HEK293 (cell line): ENCODE data around the gene IL2RA.

ENCODE experiments used
- BCL11A ChIP-seq: fragments of 450-650 bp; formaldehyde crosslinking; IDR thresholded peaks from 2 replicates; pipeline ENCODE4 v1.5.1; 2016; ENCODE audit warnings: low read depth, missing biosample characterization, missing genetic modification characterization
- GLIS1 ChIP-seq: fragments of 450-650 bp; formaldehyde crosslinking; IDR thresholded peaks from 2 replicates; pipeline ENCODE4 v1.5.1; 2016; ENCODE audit warnings: missing biosample characterization, missing genetic modification characterization
- HOXA7 ChIP-seq: sonication (generic); formaldehyde crosslinking; IDR thresholded peaks from 2 replicates; pipeline ENCODE4 v1.8.1; 2022; ENCODE audit warnings: missing genetic modification reagents, borderline replicate concordance
- KLF16 ChIP-seq: fragments of 450-650 bp; formaldehyde crosslinking; IDR thresholded peaks from 2 replicates; pipeline ENCODE4 v1.5.1; 2017; ENCODE audit warnings: missing biosample characterization, missing genetic modification characterization
- KLF9 ChIP-seq: fragments of 450-650 bp; formaldehyde crosslinking; IDR thresholded peaks from 2 replicates; pipeline ENCODE4 v1.5.1; 2016; ENCODE audit warnings: missing biosample characterization, missing genetic modification characterization, low read depth
- MEIS1 ChIP-seq: sonication (generic); formaldehyde crosslinking; IDR thresholded peaks from 2 replicates; pipeline ENCODE4 v1.8.1; 2022; ENCODE audit warnings: missing genetic modification reagents, mild to moderate bottlenecking, borderline replicate concordance
- PATZ1 ChIP-seq: fragments of 450-650 bp; formaldehyde crosslinking; IDR thresholded peaks from 2 replicates; pipeline ENCODE4 v1.5.1; 2016; ENCODE audit warnings: missing biosample characterization, missing genetic modification characterization
- TCF7L2 ChIP-seq: IDR thresholded peaks from 2 replicates; pipeline ENCODE4 v1.6.1; 2011; ENCODE audit warnings: low read depth, mild to moderate bottlenecking, inconsistent platforms, low read length, moderate library complexity, borderline replicate concordance
- TRIM28 ChIP-seq: IDR thresholded peaks from 2 replicates; pipeline ENCODE4 v1.6.1; 2011; ENCODE audit warnings: low read length, control low read depth, borderline replicate concordance
- ZBTB20 ChIP-seq: fragments of 450-650 bp; formaldehyde crosslinking; IDR thresholded peaks from 2 replicates; pipeline ENCODE4 v1.5.1; 2016; ENCODE audit warnings: missing biosample characterization, missing genetic modification characterization
- ZNF114 ChIP-seq: fragments of 450-650 bp; formaldehyde crosslinking; IDR thresholded peaks from 2 replicates; pipeline ENCODE4 v1.5.0; 2017; ENCODE audit warnings: missing biosample characterization, missing genetic modification characterization
- ZNF211 ChIP-seq: fragments of 450-650 bp; formaldehyde crosslinking; IDR thresholded peaks from 2 replicates; pipeline ENCODE4 v1.5.1; 2016; ENCODE audit warnings: low read depth, missing biosample characterization, missing genetic modification characterization
- ZNF24 ChIP-seq: fragments of 450-650 bp; formaldehyde crosslinking; IDR thresholded peaks from 2 replicates; pipeline ENCODE4 v1.5.1; 2016; ENCODE audit warnings: missing biosample characterization, missing genetic modification characterization
- ZNF391 ChIP-seq: fragments of 450-650 bp; formaldehyde crosslinking; IDR thresholded peaks from 2 replicates; pipeline ENCODE4 v1.5.1; 2016; ENCODE audit warnings: low read depth, missing biosample characterization, missing genetic modification characterization, borderline replicate concordance
- ZNF416 ChIP-seq: fragments of 450-650 bp; formaldehyde crosslinking; IDR thresholded peaks from 2 replicates; pipeline ENCODE4 v1.5.1; 2016; ENCODE audit warnings: missing biosample characterization, missing genetic modification characterization
- ZNF549 ChIP-seq: fragments of 450-650 bp; IDR thresholded peaks from 2 replicates; pipeline ENCODE4 v1.5.1; 2018; ENCODE audit warnings: missing biosample characterization, missing genetic modification characterization, mild to moderate bottlenecking, inconsistent platforms, moderate library complexity
- ZNF707 ChIP-seq: fragments of 450-650 bp; formaldehyde crosslinking; IDR thresholded peaks from 2 replicates; pipeline ENCODE4 v1.5.1; 2016; ENCODE audit warnings: missing biosample characterization, missing genetic modification characterization
- ZNF747 ChIP-seq: fragments of 450-650 bp; formaldehyde crosslinking; IDR thresholded peaks from 2 replicates; pipeline ENCODE4 v1.5.1; 2016; ENCODE audit warnings: missing biosample characterization, missing genetic modification characterization
- ZNF792 ChIP-seq: fragments of 450-650 bp; formaldehyde crosslinking; IDR thresholded peaks from 2 replicates; pipeline ENCODE4 v1.5.1; 2016; ENCODE audit warnings: missing biosample characterization, missing genetic modification characterization
- ZNF830 ChIP-seq: fragments of 450-650 bp; IDR thresholded peaks from 2 replicates; pipeline ENCODE4 v1.5.0; 2018; ENCODE audit warnings: missing biosample characterization, missing genetic modification characterization, low read depth, mild to moderate bottlenecking, moderate library complexity
- ZSCAN18 ChIP-seq: fragments of 450-650 bp; formaldehyde crosslinking; IDR thresholded peaks from 2 replicates; pipeline ENCODE4 v1.5.1; 2016; ENCODE audit warnings: missing biosample characterization, missing genetic modification characterization
- ZSCAN5A ChIP-seq: fragments of 450-650 bp; formaldehyde crosslinking; IDR thresholded peaks from 2 replicates; pipeline ENCODE4 v1.5.1; 2016; ENCODE audit warnings: missing biosample characterization, missing genetic modification characterization
- TF ChIP-seq, protein P1 (sequence below): fragments of 450-650 bp; formaldehyde crosslinking; IDR thresholded peaks from 2 replicates; pipeline ENCODE4 v1.5.1; 2017; ENCODE audit warnings: missing biosample characterization, missing genetic modification characterization
- TF ChIP-seq, protein P2 (sequence below): fragments of 450-650 bp; formaldehyde crosslinking; IDR thresholded peaks from 2 replicates; pipeline ENCODE4 v1.5.1; 2016; ENCODE audit warnings: missing biosample characterization, missing genetic modification characterization
- TF ChIP-seq, protein P3 (sequence below): fragments of 450-650 bp; formaldehyde crosslinking; IDR thresholded peaks from 2 replicates; pipeline ENCODE4 v1.5.1; 2016; ENCODE audit warnings: missing biosample characterization, missing genetic modification characterization
- TF ChIP-seq, protein P4 (sequence below): fragments of 450-650 bp; formaldehyde crosslinking; IDR thresholded peaks from 2 replicates; pipeline ENCODE4 v1.5.1; 2016; ENCODE audit warnings: missing biosample characterization, missing genetic modification characterization, low read depth

Gene IL2RA

DNA sequence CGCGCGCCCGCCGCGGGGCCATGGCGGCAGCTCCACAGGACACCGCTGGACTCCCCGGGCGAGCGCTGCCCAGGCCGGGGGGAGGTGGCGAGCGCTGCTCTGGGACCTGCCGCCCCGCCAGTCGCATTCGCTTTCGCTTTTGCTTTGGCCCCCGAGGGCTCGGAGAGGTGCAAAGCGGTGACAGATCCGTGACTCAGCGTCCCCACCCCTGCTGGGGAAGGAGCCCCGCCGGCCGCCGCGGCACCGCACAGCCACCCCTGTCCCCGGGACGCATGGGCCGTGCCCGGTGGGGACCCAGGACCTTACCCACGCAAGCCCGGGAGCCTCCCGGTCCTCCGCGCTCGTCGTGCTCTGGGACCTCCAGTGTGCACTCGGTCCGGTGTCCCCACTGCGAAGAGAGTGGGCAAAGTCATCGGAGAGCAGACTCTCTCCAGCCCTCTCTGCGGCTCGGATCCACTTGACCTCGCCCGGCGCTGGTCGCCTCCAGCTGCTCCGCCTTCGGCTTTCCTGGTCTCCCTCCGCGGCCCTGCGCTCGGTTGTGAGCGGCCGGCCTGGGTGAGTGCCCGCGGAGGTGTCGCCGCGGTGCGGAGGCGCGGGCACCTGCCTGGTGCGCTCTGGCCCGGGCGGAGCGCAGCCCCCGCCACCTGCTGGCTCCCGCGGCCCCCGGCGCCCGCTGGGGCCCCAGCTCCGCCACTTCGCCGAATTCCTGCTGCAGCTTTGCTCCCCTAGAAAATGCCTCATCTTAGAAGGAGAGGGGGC, 84.5 kb downstream of the IL2RA start, which contains the start of gene IL15RA (continued):
- TF ChIP-seq, protein P1, sequence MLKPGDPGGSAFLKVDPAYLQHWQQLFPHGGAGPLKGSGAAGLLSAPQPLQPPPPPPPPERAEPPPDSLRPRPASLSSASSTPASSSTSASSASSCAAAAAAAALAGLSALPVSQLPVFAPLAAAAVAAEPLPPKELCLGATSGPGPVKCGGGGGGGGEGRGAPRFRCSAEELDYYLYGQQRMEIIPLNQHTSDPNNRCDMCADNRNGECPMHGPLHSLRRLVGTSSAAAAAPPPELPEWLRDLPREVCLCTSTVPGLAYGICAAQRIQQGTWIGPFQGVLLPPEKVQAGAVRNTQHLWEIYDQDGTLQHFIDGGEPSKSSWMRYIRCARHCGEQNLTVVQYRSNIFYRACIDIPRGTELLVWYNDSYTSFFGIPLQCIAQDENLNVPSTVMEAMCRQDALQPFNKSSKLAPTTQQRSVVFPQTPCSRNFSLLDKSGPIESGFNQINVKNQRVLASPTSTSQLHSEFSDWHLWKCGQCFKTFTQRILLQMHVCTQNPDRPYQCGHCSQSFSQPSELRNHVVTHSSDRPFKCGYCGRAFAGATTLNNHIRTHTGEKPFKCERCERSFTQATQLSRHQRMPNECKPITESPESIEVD (tag by site-specific recombination) = no peak
- no peak for TF ChIP-seq ZSCAN18 (tag by site-specific recombination)
- peak; percentile 73 for TF ChIP-seq BCL11A
- peak; percentile 66 for TF ChIP-seq PATZ1
- TF ChIP-seq ZNF549 (tag by site-specific recombination) = no peak
- no peak for TF ChIP-seq MEIS1 (CRISPR knock-in tag)
- TF ChIP-seq ZNF747 = no peak
- no peak for TF ChIP-seq ZNF830 (tag by site-specific recombination)
- TF ChIP-seq GLIS1 (tag by site-specific recombination) = peak; percentile 62
- no peak for TF ChIP-seq ZNF707 (tag by site-specific recombination)
- no peak for TF ChIP-seq HOXA7 (CRISPR knock-in tag)
- no peak for TF ChIP-seq ZSCAN5A (tag by site-specific recombination)
- peak; percentile 60; the same call in 1 of the 2 replicates for TF ChIP-seq ZNF391 (tag by site-specific recombination)
- peak; percentile 31; the same call in 1 of the 2 replicates for TF ChIP-seq KLF9 (tag by site-specific recombination)
- TF ChIP-seq ZNF211 (tag by site-specific recombination) = no peak
- TF ChIP-seq ZNF792 = no peak
- TF ChIP-seq, protein P2, sequence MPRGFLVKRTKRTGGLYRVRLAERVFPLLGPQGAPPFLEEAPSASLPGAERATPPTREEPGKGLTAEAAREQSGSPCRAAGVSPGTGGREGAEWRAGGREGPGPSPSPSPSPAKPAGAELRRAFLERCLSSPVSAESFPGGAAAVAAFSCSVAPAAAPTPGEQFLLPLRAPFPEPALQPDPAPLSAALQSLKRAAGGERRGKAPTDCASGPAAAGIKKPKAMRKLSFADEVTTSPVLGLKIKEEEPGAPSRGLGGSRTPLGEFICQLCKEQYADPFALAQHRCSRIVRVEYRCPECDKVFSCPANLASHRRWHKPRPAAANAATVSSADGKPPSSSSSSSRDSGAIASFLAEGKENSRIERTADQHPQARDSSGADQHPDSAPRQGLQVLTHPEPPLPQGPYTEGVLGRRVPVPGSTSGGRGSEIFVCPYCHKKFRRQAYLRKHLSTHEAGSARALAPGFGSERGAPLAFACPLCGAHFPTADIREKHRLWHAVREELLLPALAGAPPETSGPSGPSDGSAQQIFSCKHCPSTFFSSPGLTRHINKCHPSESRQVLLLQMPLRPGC (tag by site-specific recombination) = no peak
- TF ChIP-seq TRIM28 = no peak
- no peak for TF ChIP-seq ZNF416 (tag by site-specific recombination)
- TF ChIP-seq, protein P3, sequence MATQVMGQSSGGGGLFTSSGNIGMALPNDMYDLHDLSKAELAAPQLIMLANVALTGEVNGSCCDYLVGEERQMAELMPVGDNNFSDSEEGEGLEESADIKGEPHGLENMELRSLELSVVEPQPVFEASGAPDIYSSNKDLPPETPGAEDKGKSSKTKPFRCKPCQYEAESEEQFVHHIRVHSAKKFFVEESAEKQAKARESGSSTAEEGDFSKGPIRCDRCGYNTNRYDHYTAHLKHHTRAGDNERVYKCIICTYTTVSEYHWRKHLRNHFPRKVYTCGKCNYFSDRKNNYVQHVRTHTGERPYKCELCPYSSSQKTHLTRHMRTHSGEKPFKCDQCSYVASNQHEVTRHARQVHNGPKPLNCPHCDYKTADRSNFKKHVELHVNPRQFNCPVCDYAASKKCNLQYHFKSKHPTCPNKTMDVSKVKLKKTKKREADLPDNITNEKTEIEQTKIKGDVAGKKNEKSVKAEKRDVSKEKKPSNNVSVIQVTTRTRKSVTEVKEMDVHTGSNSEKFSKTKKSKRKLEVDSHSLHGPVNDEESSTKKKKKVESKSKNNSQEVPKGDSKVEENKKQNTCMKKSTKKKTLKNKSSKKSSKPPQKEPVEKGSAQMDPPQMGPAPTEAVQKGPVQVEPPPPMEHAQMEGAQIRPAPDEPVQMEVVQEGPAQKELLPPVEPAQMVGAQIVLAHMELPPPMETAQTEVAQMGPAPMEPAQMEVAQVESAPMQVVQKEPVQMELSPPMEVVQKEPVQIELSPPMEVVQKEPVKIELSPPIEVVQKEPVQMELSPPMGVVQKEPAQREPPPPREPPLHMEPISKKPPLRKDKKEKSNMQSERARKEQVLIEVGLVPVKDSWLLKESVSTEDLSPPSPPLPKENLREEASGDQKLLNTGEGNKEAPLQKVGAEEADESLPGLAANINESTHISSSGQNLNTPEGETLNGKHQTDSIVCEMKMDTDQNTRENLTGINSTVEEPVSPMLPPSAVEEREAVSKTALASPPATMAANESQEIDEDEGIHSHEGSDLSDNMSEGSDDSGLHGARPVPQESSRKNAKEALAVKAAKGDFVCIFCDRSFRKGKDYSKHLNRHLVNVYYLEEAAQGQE (tag by site-specific recombination) = 0 out of 2 replicates have a peak, but pooled peaks have one; percentile 23
- TF ChIP-seq ZNF114 (tag by site-specific recombination) = no peak
- no peak for TF ChIP-seq ZNF24 (tag by site-specific recombination)
- peak; percentile 76 for TF ChIP-seq KLF16 (tag by site-specific recombination)
- TF ChIP-seq, protein P4, sequence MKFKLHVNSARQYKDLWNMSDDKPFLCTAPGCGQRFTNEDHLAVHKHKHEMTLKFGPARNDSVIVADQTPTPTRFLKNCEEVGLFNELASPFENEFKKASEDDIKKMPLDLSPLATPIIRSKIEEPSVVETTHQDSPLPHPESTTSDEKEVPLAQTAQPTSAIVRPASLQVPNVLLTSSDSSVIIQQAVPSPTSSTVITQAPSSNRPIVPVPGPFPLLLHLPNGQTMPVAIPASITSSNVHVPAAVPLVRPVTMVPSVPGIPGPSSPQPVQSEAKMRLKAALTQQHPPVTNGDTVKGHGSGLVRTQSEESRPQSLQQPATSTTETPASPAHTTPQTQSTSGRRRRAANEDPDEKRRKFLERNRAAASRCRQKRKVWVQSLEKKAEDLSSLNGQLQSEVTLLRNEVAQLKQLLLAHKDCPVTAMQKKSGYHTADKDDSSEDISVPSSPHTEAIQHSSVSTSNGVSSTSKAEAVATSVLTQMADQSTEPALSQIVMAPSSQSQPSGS = no peak
- no peak for TF ChIP-seq TCF7L2
- peak; percentile 98 for TF ChIP-seq ZBTB20 (tag by site-specific recombination)
